ENCODE data around the gene KLK11.

GRCh38 chr19:51065221-51065960 is 39.0 kb upstream of the KLK11 start:
- TF ChIP-seq, protein P1, sequence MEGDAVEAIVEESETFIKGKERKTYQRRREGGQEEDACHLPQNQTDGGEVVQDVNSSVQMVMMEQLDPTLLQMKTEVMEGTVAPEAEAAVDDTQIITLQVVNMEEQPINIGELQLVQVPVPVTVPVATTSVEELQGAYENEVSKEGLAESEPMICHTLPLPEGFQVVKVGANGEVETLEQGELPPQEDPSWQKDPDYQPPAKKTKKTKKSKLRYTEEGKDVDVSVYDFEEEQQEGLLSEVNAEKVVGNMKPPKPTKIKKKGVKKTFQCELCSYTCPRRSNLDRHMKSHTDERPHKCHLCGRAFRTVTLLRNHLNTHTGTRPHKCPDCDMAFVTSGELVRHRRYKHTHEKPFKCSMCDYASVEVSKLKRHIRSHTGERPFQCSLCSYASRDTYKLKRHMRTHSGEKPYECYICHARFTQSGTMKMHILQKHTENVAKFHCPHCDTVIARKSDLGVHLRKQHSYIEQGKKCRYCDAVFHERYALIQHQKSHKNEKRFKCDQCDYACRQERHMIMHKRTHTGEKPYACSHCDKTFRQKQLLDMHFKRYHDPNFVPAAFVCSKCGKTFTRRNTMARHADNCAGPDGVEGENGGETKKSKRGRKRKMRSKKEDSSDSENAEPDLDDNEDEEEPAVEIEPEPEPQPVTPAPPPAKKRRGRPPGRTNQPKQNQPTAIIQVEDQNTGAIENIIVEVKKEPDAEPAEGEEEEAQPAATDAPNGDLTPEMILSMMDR (conservative IDR thresholded peaks at IDR 0.05; ENCODE audit: low read length): no peak
- TF ChIP-seq EZH2phosphoT487 (IDR thresholded peaks at IDR 0.05; ENCODE audit: borderline replicate concordance): no peak

Data from Loucy (cell line).